HS-27A (cell line): ENCODE measurements around the gene DPCD.
"Not testable (repeated sequence)": the region's sequence is repeated elsewhere in the genome, so short reads cannot be mapped to it uniquely, and the experiment has no call there.

Experiments
- DNase-seq: peaks from one replicate; pipeline ENCODE4 v3.0.0-alpha.2; 2012; ENCODE audit warnings: low read depth, missing footprints

DPCD gene

GRCh38 chr10:101619983-101620382, 31.9 kb downstream of the DPCD start:
- DNase-seq = no peak

DNA sequence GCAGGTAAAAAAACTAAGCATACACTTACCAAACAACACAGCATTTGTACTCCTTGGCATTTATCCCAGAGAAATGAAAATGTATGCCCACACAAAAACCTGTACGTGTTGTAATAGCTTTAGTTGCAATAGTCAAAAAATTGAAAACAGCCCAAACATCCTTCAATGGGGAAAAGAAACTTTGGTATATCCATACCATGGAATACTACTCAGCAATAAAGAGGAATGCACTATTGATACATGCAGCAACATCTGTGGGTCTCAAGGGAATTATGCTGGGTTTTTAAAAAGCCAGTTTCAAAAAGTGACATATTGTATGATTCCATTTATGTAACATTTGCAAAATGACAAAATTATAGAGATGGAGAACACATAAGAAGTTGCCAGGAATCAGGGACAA, 35.4 kb downstream of the DPCD start:
- no peak for DNase-seq

DNA sequence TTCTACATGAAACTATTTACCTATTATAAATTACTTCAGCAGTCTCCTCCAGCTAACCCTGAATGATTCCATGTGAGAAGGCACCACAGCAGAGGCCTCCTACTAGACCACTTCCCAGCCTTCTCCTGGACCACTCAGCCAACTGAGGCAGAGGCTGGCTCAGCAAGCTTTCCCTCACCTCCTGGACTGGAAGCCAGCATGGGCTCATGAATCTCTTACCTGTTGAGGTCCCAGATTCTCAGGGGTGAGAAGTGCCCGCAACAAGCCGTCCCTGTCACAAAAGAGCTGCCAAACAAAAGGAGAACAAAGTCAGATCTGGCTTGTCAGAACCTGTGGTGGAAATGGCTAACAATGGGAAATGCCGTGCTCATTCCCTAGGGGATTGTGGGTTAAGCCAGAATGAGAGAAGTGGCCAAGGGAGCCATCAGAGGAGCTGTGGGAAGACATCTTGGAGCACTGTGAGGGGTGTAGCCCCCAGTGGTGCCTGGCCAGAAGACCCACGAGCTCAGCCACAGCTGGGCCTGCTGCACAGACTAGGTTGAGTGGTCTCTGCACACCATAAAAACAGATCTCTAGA, 36.5 kb downstream of the DPCD start:
- no peak for DNase-seq

DNA sequence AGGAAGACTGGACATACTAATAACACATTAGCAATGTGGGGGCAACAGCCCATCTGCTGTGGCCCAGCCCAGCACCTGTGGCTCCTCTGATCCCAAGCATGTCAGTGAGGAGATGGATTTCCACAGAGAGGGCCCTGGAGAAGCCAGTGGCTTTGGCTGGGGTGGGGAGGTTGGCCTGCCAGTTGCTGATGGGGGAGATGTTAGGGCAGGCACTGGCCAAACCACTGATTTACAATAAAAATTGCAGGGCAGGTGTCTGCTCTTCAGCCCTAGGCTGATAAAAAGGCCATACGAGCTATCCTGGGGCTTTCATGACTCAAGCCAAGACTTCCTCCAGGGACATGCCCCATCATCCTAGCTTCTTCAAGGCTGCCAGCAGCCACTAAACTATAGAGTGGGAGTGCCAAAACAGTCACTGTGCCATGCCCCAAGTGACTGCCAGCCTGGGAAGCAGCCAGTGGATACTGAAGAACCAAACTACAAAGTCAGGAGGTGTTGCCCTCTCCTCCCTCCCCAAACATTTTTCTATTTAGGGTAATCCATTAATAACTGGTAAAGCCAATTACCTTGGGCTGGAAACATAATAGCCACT, 37.8 kb downstream of the DPCD start:
- no peak for DNase-seq

GRCh38 chr10:101629837-101630632, 41.9 kb downstream of the DPCD start:
- DNase-seq = no peak

DNA sequence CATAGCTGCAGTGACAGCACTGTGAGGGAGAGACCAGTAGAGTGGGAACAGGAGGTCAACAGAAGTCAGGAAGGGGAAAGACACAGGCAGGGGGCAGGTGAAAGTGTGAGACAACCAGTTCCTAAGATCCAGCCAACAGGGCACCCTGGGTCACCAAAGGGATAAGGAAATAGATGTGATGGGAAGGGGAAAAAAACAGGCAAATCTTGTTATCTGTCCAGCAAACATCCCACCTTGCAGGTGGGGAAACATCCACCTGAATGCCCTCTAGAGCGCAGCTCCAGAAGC, 42.5 kb downstream of the DPCD start:
- no peak for DNase-seq

DNA sequence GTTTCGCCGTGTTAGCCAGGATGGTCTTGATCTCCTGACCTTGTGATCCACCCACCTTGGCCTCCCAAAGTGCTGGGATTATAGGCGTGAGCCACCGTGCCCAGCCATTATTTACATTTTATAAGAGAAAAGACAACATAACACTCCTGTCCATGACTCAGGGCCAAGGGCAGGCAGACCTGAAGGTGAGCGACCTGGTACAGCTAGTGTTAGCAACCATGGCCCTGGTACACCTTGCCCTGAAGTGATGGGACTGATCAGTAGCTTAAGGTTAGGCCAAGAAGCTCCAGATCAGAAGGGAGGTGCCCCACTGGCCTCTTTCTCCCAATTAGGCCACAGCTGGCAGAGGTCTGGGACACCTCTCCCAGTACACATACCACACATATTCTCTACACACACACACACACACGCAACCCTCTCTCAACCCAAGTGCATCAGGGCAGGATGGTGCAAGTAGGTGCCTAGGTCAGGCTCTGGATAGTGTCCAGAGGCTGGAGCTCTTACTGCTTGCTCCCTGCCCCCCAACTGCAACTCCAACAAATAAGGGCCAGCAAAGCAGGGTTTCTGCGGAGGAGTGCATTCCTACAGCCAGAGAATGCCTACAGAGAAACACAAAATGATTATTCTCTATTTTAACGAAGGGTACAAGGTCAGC, 43.8 kb downstream of the DPCD start:
- DNase-seq = no peak

GRCh38 chr10:101633510-101633909, 45.4 kb downstream of the DPCD start:
- not testable (repeated sequence) for DNase-seq

- no peak for DNase-seq
Measured at GRCh38 chr10:101639141-101639900, 51.2 kb downstream of the DPCD start.

GRCh38 chr10:101643546-101643945, 55.4 kb downstream of the DPCD start:
- no peak for DNase-seq

GRCh38 chr10:101644002-101644401, 55.9 kb downstream of the DPCD start:
- no peak for DNase-seq

DNA sequence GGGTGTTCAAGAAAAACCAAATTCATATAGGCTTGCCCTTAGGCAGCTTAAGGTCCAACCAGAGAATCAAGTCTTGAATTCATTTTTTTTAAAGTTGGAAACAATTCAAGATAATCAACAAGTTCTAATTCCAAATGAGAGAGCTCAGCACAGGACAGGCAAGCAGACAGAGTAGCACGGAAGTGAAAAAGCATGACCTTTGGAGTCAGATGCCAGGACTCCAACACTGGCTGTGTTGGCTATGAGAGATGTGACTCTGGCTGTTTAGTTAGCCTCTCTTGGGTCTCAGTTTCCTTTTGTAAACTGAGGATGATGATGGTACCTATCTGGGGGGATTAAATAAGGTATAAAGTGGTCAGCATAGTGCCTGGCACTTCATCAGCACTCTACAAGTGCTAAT, 57.5 kb downstream of the DPCD start:
- DNase-seq = no peak

GRCh38 chr10:101646364-101646763, 58.2 kb downstream of the DPCD start:
- no peak for DNase-seq

DNA sequence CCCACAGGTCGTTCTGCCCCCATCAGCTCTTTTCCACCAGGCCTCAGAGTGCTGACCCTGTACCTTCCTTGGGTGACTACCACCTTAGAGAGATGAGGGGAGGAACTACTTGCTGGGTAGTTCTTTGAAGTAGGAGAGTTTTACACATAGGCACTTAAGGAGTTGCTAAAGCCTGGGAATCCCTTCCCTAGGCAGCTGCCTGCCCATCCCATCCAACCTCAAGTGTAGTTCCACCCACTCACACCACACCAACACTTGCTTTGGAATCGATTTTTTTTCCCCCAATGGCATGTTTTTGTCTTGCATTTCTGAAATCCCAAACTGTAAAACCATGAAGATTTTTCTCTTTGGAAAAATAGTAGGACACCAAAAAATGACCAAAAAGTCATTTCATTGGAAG, 59.1 kb downstream of the DPCD start:
- DNase-seq = no peak

DNA sequence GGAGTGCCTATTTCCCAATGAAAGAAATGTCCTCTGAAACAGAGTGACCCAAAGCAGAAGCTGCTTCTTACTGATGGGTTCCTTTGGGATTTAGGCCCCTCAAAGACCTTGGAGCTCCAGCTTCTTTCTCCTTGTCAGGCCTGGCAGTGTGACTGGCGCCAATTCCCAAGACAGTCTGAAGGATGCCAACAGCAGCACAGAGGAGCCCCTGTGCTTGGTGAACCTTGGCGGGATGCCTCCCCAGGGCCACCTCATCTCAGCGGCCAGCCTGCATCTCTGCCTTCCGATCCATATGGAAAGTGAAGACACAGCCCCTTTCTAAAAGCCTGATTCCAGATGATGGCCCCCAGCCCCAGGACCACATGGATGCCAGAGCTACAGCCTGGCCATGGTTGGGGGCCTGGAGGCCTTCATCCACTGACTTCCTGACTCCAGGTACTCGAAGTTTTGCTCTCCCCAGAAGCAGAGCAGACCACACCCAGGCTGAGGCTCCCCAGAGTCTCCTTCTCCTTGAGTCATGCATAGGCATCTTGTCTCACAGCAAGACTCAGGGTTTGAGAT, 61.5 kb downstream of the DPCD start:
- no peak for DNase-seq

- no peak for DNase-seq
Measured at GRCh38 chr10:101650863-101651262, 62.7 kb downstream of the DPCD start.

GRCh38 chr10:101651336-101651735, 63.2 kb downstream of the DPCD start:
- no peak for DNase-seq

DNA sequence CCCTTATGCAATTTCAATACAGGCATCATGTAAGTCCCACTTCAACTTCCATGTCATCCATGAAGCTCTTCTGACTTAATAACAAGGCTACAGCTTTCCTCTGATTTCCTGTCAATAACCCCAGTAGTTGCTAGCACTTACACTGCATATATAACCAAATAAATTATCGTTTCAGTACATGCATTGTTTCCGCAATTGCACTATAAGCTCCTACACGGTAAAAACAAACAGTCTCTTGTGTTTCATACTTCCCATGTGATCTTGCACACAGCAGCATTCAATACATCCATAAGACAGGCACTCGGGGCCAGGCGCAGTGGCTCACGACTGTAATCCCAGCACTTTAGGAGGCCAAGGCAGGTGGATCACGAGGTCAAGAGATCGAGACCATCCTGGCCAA, 65.4 kb downstream of the DPCD start:
- DNase-seq = no peak

DNA sequence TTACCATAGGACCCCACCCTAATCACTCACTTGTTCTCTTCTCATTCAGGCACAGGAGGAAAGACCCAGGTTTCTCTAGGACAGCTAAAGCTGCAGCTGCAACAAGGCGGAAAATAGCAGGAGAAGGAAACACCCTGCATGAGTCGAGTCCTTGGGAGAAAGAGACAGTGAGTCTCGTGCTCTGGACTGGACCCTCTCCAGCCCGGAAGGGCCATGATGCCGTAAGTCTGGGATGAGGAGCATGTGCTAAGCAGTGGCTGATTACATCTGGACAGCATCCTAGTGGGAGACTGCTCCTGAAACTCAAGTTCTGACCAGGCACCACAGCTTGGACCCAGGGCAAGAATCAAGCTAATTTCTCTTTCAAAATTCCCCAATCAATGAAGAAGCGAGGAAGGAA, 67.4 kb downstream of the DPCD start:
- no peak for DNase-seq

GRCh38 chr10:101656890-101657289, 68.8 kb downstream of the DPCD start:
- no peak for DNase-seq

GRCh38 chr10:101658975-101659374, 70.9 kb downstream of the DPCD start:
- no peak for DNase-seq
